Measurements from ENCODE around the gene PEPD.

The PEPD gene

DNA sequence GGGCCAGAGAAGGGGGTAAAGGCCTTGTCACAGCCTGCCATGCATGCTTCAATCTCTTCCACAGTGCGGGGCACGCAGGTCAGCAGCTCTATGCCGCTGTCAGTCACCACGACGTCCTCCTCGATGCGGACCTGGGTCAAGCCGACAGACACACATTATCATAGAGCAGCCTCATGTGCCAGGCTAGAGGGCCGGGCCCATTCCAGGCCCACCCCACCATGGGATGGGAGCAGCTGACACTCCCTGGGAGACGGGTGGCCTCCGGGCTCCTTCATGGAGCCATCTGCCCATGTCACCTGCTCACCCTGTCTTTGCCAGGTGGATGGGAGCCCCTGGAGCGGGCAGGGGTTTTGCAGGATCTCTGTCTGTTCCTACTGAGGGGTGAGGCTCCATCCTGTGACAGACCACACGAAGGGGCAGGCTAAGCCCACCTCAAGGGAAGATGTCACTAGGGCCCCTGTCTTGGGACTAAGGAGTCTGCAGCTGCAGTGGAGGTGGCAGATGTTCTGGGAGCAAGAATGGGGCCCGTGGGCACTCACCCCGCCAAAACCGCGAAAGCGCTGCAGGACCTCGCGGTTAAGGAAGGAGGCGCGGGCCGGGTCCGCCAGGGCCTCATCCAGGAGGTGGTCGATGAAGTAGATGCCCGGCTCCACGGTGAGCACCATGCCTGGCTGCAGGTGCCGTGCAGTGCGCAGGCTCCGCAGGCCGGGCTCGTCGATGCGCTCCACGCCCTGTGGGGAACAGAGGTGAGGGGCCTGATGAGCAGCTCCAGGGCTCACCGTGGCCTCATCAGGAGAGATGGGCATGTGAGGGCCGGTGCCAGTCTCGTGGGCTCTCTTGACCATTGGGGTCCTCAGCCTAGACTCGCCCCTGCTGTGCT, 134.0 kb downstream of the PEPD start:
- DNase-seq (ENCODE audit: low read depth in 1 of 2, low spot score in 1 of 2), result no peak

DNA sequence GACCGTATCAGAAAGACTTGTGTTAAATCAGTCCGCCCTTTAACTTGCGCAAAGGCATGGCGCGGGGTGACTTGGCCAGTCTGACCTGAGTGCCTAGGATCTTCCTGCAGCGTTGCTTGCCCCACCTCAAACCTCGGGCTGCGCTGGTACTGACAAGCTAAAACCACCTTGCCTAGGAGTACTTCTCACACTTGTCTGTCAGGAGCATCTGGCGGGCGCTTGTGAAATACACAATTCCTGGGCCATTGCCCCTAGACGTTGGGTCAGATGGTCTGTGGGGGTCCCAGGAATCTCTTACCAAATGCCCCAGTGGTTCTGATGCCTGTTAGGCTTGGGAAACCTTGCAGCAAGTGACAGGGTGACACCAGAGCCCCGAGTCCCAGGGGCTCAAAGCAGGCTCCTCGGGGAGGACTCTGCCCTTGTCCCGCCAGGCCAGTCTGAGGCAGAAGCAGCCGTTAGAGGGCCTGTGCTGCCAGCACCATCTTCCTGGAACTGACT, 135.2 kb downstream of the PEPD start:
- DNase-seq (ENCODE audit: low read depth in 1 of 2, low spot score in 1 of 2), result no peak

DNA sequence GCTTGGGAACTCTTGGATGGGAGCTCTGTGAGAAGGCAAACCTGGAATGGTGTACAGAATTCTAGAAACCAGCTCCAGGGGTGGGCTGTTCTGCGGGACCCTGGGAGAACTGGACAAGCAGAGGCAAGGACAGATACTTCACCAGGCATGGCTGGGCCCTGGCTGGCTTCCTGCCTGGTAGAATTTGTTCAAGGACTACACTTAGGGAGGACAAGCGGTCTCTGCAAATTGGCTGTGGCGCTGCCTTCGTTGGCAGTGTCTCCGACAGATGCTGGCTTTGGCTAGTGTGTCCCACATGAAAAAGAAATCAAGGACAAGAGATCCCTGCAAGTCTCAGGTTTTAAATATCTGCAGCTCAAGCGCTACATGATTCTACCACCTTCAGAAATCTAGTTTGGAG, 135.6 kb downstream of the PEPD start:
- DNase-seq (ENCODE audit: low read depth in 1 of 2, low spot score in 1 of 2), result no peak

DNA sequence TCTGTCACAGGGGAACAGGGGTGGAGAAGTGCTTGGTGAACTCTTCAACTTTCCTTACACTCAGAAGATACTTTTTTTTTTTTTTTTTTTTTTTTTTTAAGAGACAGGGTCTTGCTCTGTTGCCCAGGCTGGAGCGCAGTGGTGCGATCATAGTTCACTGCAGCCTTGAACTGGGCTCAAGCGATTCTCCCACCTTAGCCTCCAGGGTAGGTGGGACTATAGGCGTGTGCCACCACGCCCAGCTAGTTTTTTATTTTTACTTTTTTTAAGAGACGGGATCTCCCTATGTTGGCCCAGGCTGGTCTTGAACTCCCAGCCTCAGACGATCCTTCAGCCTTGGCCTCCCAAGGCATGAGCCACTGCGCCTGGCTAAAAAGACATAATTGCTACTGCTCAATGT, 136.6 kb downstream of the PEPD start:
- no peak for DNase-seq (ENCODE audit: low read depth in 1 of 2, low spot score in 1 of 2)

DNA sequence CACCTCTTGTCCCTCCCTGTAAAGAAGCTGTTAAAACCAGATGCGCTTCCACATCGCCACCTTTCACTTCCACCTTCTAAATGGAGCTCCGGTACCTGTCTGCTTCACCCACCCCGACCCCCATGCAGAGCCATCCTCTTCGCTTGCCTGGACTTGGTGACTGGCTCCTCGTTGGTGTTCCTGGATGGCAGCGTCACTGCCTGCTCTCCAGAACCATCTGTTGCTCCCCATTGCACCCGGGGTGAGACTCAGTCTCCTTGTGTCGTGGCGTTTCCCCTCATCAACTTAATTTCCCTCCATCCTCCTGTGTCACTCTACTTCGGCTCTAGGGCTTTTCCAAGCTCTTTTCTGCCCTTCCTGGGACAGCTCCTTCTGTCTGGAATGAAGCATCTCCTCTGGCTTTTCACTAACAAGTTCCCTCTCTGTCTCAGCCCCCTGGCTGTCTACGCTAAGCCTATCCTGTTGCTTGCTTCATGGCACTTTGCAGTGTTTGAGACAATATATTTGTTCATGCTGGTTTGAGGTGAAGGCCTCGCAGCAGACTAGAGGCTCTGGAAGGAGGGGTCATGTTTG, 137.8 kb downstream of the PEPD start:
- DNase-seq (ENCODE audit: low read depth in 1 of 2, low spot score in 1 of 2), result no peak

DNA sequence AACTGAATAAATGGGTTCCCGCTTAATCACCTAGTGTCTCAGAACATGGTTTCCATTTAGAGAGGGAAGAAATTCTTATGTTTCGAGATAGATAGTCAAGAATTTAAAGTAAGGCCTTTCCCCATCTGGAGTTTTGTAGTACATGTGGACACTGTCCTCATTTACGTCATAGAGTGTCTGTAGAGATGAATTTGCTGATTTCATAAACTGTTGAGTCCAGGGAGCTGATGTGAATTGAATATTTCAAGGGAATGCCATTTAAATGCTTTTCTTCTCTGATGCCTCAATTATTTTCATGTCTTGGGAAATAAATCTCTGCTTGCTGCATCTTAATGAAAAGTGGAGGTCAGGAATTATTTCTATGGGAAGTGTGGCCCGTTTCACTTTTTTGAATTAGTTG, 138.6 kb downstream of the PEPD start:
- DNase-seq (ENCODE audit: low read depth in 1 of 2, low spot score in 1 of 2), result no peak

DNA sequence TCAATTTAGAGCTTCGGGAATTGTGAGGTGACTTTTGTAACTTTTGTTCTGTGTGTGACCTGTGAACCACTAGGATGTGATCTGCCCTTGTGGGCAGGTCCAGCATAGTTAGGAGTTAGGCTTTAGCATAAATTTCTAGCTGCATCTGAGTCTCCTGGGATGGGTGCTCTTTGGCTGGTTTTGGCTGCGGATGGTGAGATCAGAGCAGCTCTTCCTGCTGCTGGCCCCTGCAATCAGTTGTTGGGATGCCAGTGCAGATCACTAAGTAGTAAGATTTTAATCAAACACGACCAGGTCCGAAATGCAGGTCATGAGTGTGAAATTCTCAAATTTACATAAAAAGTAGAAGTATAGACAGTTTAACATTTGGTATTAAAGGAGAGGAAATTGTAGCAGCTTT, 139.6 kb downstream of the PEPD start:
- no peak for DNase-seq (ENCODE audit: low read depth in 1 of 2, low spot score in 1 of 2)

DNA sequence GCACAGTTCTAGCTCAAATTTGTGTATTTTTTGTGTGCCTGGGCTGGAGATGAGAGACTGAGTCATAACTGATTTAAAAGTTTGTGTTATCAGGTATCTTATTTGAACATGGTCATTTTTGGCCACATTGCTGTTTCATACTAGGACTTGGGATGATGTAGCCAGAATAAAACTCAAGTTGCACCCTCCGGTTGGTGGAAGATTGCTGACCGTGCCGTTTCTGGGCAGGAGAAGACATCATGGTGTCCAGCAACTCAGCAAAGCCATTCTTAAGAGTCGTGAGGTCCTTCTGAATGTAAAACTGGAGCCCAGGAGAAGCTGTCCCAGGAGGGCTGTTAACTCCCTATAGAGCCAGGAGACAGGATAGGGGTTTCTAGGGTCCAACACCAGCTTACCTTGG, 140.5 kb downstream of the PEPD start:
- DNase-seq (ENCODE audit: low read depth in 1 of 2, low spot score in 1 of 2), result no peak

GRCh38 chr19:33379151-33379829, 142.3 kb downstream of the PEPD start:
- no peak for DNase-seq (ENCODE audit: low read depth in 1 of 2, low spot score in 1 of 2)

GRCh38 chr19:33377586-33378475, 143.8 kb downstream of the PEPD start:
- DNase-seq (ENCODE audit: low read depth in 1 of 2, low spot score in 1 of 2), result no peak

DNA sequence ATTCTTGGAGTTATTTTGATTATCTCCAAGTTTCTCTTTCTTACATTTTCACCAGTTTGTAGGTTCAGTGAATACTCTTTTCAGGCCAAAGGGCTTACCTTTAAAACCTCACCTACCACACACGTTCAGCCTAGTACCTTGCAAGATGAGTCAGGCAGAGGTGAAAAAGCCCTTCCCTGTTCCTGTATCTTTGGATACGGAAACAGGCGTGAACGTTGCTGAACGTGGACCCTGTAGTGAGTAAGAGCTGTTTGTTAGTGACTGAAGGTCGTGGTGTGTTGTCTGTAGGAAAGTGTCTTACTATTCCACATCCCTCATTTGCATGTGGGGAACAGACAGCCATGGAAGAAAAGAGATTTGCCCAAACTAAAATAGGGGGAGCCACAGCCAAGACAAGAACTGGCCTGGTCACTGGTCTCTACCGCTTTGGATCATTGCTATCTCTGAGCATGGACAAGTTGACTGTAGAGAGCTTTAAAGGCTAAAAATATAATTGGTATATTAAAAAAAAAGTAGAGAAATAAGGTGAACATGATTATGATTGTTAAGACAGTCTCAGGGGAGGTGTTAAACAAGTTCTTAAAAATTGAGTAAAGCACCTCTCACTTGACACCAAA, 144.5 kb downstream of the PEPD start:
- no peak for DNase-seq (ENCODE audit: low read depth in 1 of 2, low spot score in 1 of 2)

- DNase-seq (ENCODE audit: low read depth in 1 of 2, low spot score in 1 of 2), result no peak
Measured at GRCh38 chr19:33376423-33376822, 145.2 kb downstream of the PEPD start.

- no peak for DNase-seq (ENCODE audit: low read depth in 1 of 2, low spot score in 1 of 2)
Measured at GRCh38 chr19:33375837-33376159, 145.8 kb downstream of the PEPD start.

- DNase-seq (ENCODE audit: low read depth in 1 of 2, low spot score in 1 of 2), result no peak
Measured at GRCh38 chr19:33375156-33375836, 146.3 kb downstream of the PEPD start.

DNA sequence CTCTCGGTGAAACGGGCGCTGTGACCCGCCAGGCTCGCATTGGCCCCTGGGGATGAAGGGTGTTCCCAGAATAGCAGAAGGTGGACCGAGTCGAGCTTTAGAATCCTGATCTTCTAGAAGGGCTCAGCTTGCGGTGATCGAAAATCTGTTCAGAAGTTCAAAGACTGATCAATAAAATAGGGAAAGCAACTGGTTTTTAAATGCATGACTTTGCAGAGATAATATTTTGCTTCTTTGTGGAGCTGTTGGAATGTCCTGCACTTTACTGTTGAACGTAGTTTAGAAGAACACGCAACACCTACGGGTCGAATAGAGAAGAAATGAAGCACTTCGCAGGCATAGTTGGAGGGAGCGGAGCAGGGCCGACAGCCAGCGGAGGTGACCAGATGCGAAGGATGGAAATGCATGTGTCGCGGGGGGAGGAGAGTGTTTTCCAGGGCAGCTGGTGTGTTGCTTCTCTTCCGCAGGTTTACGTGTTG, 147.3 kb downstream of the PEPD start:
- no peak for DNase-seq (ENCODE audit: low read depth in 1 of 2, low spot score in 1 of 2)

GRCh38 chr19:33373453-33374235, 147.9 kb downstream of the PEPD start, which contains the start of gene CEBPG:
CEBPG (plus strand) TSS chr19:33373709; CDS start chr19:33379240, 5,531 bp downstream.
- DNase-seq (ENCODE audit: low read depth in 1 of 2, low spot score in 1 of 2), result peak; percentile 88 to 91

DNA sequence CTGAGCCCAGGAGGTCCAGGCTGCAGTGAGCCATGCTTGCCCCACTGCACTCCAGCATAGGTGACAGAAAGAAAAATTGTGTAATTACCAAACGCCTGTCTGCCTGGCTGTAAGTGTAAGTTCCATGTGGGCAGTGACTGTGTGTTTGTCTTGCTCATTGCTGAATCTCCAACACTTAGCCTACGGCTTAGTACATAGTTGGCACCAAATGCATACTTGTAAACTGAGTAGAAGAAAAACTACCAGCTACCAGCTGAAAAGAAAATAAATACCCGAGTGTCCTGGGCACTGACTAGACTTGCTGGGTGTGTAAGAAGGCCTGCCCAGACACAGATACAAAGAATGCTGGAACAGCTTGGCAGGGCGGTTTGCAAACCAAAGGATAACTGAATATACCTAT, 150.8 kb downstream of the PEPD start:
- DNase-seq (ENCODE audit: low read depth in 1 of 2, low spot score in 1 of 2), result no peak

DNA sequence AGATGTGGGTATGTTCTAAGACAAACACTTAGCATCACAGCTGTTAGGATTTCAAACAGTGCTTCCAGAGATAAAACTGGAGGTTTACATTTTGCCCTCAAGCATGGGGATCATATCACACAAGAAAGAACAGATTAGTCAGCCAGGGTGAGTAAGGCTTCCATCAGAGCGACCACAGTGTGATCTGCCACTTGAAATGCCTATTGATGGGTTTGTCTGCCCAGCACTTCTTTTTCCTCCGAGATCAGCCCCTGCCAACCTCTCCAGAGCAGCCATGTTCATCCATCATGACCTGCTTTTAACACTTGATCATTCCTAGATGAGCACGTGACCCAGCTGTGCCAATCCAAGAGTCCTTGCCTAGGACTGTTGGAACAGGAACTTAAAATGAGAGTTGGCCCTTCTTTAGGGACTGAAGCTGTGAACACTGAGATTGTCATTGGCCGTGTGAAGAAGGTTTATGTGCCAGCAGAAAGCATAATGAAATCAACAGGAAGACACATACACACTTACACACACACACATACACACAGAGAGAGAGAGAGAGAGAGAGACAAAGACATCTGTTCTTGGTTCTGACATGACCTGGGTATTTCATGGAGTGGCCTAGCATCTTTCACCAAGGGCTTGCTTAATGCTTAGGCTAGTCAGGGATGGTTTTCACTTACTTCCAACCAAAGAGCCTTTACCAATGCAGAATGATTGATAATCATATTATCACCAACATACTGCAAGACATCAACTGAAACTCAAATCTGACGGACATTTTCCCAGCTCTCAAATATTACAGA, 153.3 kb downstream of the PEPD start:
- DNase-seq (ENCODE audit: low read depth in 1 of 2, low spot score in 1 of 2), result no peak

All from activated CD4-positive, alpha-beta T cell treated with anti-CD3 and anti-CD28 coated beads, Interleukin-2, amount 50 U/mL, for 24 hours (primary cell).